Endometrial microvascular endothelial cells (primary cell): ENCODE data around the gene SLC16A6. TPM values are rescaled to one million over a fixed set of nuclear protein-coding genes. Genes with fewer than 3 reads are reported as not detected.
"Not testable (repeated sequence)": the region's sequence is repeated elsewhere in the genome, so short reads cannot be mapped to it uniquely, and the experiment has no call there.

Experiments
- in situ Hi-C: cut with HindIII; loops from 2 replicates; pipeline ENCODE4 v1.10.0; 2017; ENCODE audit warnings: low sequenced_read_pairs, low pct_unique_long_range_greater_than_20kb; ENCODE audit errors: inconsistent ontology term
- total RNA-seq: library from RNA; depleted of rRNA; stranded (reverse); fragments of >200 nt; gene quantifications from one replicate; pipeline ENCODE4 v1.2.3, GENCODE V29; 2015; ENCODE audit errors: inconsistent ontology term

The SLC16A6 gene
- total RNA-seq, 1 donor from 2014 or later: 0.46 TPM

DNA sequence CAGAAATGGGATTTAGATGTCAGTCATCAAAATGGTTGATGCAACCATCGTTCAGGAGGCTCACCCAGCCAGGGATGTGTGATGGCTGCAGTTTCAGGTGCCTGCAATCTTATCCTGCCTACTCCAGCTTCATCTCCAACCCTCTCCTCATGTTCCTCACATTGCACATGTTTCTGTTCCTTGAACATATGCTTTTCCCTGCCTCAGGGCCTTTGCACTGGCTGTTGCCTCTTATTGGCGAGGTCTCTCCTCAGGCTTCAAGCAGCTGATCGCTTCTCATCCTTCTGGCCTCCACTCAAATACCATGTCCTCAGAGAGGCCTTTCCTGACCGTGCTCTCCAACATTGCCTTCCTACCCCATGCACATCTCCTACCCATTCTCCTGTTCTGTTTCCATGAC, 25.0 kb upstream of the SLC16A6 start:
- in situ Hi-C loops: no loop called here

DNA sequence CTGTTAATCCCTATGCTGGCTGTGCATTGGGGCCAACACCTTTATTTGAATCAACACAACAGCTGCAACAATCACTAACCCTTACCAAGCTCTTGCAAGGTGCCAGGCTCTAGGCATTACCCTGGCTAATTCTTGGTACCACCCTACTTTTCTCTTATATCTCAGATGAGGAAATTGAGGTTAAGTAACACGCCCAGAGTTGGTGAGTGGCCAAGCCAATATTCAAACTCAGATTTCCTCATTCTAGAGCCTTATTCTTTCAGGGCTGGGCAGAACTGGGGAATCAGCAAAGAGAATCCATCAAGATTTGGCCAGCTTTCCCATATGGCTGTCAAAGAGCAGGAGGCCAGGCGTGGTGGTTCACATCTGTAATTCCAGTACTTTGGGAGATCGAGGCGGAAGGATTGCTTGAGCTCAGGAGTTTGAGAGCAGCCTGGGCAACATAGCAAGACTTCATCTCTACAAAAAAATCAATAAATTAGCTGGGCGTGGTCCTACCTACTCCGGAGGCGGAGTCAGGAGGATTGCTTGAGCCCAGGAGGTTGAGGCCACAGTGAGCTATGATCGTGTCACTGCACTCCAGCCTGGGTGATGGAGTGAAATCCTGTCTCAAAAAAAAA, 24.1 kb upstream of the SLC16A6 start:
- in situ Hi-C loops: no loop called here

- in situ Hi-C loops: no loop called here
These were observed 19.2 kb upstream of the SLC16A6 start for GRCh38 chr17:68310152-68310551.

- in situ Hi-C loops: not testable (repeated sequence)
These were observed 18.2 kb upstream of the SLC16A6 start for GRCh38 chr17:68309066-68309670.

DNA sequence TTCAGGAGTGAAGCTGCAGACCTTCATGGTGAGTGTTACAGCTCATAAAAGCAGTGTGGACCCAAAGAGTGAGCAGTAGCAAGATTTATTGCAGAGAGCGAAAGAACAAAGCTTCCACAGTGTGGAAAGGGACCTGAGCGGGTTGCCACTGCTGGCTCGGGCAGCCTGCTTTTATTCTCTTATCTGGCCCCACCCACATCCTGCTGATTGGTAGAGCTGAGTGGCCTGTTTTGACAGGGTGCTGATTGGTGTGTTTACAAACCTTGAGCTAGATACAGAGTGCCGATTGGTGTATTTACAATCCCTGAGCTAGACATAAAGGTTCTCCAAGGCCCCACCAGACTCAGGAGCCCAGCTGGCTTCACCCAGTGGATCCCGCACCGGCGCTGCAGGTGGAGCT, 17.6 kb upstream of the SLC16A6 start:
- in situ Hi-C loops: not testable (repeated sequence)

DNA sequence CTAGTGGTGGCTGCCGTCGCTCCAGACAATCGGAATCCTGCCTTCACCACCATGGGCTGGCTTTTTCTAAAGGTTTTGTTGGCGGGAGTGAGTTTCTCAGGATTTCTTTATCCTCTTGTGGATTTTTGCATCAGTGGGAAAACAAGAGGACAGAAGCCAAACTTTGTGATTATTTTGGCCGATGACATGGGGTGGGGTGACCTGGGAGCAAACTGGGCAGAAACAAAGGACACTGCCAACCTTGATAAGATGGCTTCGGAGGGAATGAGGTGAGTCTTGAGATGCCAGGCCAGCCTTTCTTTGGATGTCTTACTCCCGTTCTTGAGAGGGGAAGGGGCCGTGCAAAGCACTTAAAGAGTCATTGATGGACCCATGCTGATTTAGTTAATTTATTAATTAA, 16.5 kb upstream of the SLC16A6 start:
- in situ Hi-C loops: no loop called here

GRCh38 chr17:68306819-68307218, 15.9 kb upstream of the SLC16A6 start:
- in situ Hi-C loops: no loop called here

DNA sequence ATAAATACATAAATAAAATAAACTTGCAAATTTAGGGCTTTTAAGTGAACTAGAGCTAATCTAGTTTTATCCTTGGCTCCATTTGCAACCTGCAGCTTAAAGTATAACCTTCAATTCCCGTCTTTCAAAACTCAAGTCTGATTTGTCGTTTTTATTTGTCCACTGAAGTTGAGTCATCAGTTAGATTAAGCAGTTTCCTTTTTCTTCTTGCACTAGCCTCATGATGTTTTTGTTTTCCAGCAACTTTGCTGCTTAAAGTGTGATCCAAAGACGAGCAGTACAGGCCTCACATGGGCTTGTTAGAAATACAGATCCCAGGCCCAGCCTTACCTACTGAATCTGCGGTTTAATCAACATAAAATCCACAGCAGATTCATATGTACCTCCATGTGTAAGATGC, 14.2 kb upstream of the SLC16A6 start:
- in situ Hi-C loops: no loop called here

- in situ Hi-C loops: no loop called here
These were observed 13.8 kb upstream of the SLC16A6 start for GRCh38 chr17:68304706-68305105.

- in situ Hi-C loops: no loop called here
These were observed 11.7 kb upstream of the SLC16A6 start for GRCh38 chr17:68302666-68303065.

DNA sequence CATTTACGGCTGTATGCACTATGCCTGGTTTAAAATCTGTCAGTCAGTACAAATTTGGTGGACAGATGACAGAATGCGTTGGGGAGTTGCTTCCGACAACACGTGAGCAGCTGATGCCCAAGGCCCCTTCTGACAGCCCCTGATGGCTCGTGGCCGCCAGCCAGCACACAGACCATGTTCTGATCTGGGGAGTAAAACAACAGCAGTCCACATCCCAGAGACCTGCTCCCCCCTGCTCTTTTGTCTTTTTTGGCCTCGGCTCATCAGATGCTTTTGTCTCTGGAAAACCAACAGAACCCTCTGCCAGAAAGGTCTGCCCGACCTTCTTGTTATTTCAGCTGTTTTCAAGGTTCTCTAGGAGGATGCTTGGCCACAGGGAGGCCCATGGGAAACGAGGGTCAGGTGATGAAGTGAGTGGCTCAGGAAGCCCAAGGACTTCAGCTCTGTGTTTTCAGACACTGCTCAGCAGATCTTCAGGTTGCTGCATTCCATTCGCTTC, 11.2 kb upstream of the SLC16A6 start:
- in situ Hi-C loops: no loop called here

GRCh38 chr17:68301438-68301959, 10.6 kb upstream of the SLC16A6 start:
- in situ Hi-C loops: no loop called here

- in situ Hi-C loops: no loop called here
These were observed 8.9 kb upstream of the SLC16A6 start for GRCh38 chr17:68299817-68300216.

DNA sequence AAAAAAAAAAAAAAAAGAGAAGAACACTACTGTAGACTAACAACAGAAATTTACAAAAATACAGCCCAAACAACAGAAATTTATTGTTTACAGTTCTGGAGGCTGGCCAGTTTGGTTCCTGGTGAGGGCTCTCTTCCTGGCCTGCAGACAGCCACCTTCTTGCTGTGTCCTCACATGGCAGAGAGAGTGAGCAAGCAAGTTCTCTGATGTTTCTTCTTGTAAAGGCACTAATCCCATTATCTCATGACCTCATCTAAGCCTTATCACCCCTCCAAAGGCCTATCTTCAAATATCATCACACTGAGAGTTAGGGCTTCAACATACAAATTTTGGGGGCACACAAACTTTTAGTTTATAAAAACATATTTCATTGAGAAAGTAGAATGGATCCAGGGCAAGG, 7.7 kb upstream of the SLC16A6 start:
- in situ Hi-C loops: no loop called here

DNA sequence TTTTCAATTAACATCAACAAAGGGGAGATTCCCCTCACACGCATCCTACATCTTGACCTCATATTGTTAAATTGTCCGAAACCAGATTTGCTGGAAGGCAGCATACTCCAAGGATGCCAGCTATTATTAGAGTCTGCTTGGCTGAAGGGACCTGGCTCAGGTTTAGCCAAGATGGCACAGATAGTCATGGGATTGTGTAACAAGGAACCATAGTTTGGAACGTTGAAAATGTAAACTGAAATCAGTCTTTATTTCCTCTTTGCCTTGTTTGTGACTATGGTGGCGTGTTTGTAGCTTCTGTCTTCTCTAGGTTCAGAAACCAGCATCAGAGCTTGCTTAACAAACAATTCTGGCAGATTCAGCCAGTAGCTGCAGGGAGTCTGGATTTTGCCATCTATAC, 6.3 kb upstream of the SLC16A6 start:
- in situ Hi-C loops: no loop called here

GRCh38 chr17:68296217-68297191, 5.6 kb upstream of the SLC16A6 start:
- in situ Hi-C loops: no loop called here

GRCh38 chr17:68295086-68295485, 4.2 kb upstream of the SLC16A6 start:
- in situ Hi-C loops: no loop called here

DNA sequence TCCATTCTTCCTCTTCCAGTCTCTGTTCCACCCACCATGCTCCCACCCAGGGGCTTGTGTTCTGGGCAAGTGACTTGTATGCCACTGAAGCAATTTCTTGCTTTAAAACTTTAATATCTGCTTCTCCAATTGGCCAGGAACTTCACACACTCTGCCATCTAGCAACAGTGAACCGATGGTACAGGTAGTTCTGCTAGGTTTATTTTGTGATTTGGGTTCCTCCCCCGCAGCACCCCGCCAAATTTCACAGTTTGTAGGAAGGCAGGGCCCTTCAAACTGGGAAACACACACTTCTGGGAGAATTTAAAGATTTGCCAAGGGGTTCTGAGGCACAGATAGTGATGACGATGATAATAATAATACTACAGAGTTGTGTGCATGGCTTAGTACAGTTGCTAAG, 3.7 kb upstream of the SLC16A6 start:
- in situ Hi-C loops: no loop called here

DNA sequence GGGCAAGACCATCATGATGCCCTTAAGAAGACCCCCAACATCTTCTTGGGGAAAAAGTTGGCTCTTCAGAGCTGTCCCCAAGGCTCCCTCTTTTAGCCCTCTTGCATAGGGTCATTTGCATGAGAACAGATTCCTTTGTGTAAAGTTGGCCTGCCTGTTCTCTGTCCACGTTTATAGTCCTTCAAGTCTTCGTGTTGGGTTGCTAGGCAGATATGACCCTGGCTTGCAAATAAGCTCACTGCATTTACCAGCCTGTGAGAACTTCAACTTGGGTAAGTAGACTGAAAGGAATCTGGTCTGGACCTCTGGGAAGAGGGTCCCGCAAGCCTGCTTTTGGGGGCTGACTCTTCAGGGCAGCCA, 3.2 kb upstream of the SLC16A6 start:
- in situ Hi-C loops: no loop called here
